SU-DHL-6 (cell line): ENCODE measurements around the gene GNAO1.

Experiments used
- H2AFZ ChIP-seq: fragments of 200-600 bp; sonication (generic); 2 replicates; pipeline ENCODE4 v1.6.1; 2014; ENCODE audit warnings: low read depth, mild to moderate bottlenecking, moderate library complexity, mixed read lengths, antibody characterized with exemption, low read length; ENCODE audit not compliant: severe bottlenecking
- H3F3A ChIP-seq: fragments of 200-600 bp; shearing (Covaris generic); 2 replicates; pipeline ENCODE4 v1.6.0; 2016; ENCODE audit warnings: antibody characterized with exemption, mild to moderate bottlenecking; ENCODE audit not compliant: insufficient read depth
- H3K27ac ChIP-seq: fragments of 200-600 bp; sonication (generic); 2 replicates; pipeline ENCODE4 v1.5.1; 2016; ENCODE audit warnings: low read depth, mild to moderate bottlenecking, low read length, moderate library complexity, mixed read lengths
- H3K27me3 ChIP-seq: fragments of 200-600 bp; sonication (generic), shearing (Covaris generic); 2 replicates; pipeline ENCODE4 v1.6.0; 2014; ENCODE audit warnings: mild to moderate bottlenecking, low read length
- H3K36me3 ChIP-seq: fragments of 200-600 bp; sonication (generic); 2 replicates; pipeline ENCODE4 v1.6.1; 2014; ENCODE audit warnings: mild to moderate bottlenecking, low read length, mixed read lengths
- H3K4me2 ChIP-seq: fragments of 300-600, 200-600 bp; shearing (Covaris generic), sonication (generic); 2 replicates; pipeline ENCODE4 v1.6.0; 2014; ENCODE audit warnings: low read length, low read depth, mild to moderate bottlenecking; ENCODE audit not compliant: poor library complexity, severe bottlenecking
- H3K4me3 ChIP-seq: fragments of 200-600 bp; sonication (generic); 2 replicates; pipeline ENCODE4 v1.5.1; 2014; ENCODE audit warnings: antibody characterized with exemption, low read length, mild to moderate bottlenecking, mixed read lengths; ENCODE audit not compliant: insufficient read depth, poor library complexity, severe bottlenecking
- H3K79me2 ChIP-seq: fragments of 200-600 bp; sonication (generic); 2 replicates; pipeline ENCODE4 v1.6.1; 2014; ENCODE audit warnings: mild to moderate bottlenecking, low read length, moderate library complexity; ENCODE audit not compliant: insufficient read depth
- H3K9ac ChIP-seq: fragments of 200-600 bp; sonication (generic); 2 replicates; pipeline ENCODE4 v1.7.0; 2014; ENCODE audit warnings: mild to moderate bottlenecking, low read length
- H3K9me2 ChIP-seq: fragments of 200-600 bp; sonication (generic); replicated peaks from 2 replicates; pipeline ENCODE4 v1.6.1; 2014; ENCODE audit warnings: low read length; ENCODE audit not compliant: insufficient read depth
- H3K9me3 ChIP-seq: fragments of 200-600 bp; sonication (generic); 2 replicates; pipeline ENCODE4 v1.6.1; 2014; ENCODE audit warnings: low read length, mixed read lengths; ENCODE audit not compliant: insufficient read depth
- H4K20me1 ChIP-seq: fragments of 200-600 bp; sonication (generic); 2 replicates; pipeline ENCODE4 v1.6.1; 2014; ENCODE audit warnings: low read depth, mild to moderate bottlenecking, antibody characterized with exemption, low read length, moderate library complexity, mixed read lengths
- EZH2phosphoT487 ChIP-seq: fragments of 200-600 bp; sonication (generic), shearing (Covaris generic); conservative IDR thresholded peaks from 2 replicates; pipeline ENCODE4 v1.6.1; 2018; ENCODE audit warnings: mild to moderate bottlenecking, antibody characterized with exemption, low read length, moderate library complexity, mixed read lengths
- TF ChIP-seq, protein P1 (sequence below): fragments of 200-600 bp; sonication (generic); IDR thresholded peaks from one replicate; pipeline ENCODE4 v1.5.1; 2017; ENCODE audit warnings: antibody characterized with exemption, mild to moderate bottlenecking, low read length, moderate library complexity; ENCODE audit not compliant: insufficient read depth, poor library complexity, severe bottlenecking

The GNAO1 gene

DNA sequence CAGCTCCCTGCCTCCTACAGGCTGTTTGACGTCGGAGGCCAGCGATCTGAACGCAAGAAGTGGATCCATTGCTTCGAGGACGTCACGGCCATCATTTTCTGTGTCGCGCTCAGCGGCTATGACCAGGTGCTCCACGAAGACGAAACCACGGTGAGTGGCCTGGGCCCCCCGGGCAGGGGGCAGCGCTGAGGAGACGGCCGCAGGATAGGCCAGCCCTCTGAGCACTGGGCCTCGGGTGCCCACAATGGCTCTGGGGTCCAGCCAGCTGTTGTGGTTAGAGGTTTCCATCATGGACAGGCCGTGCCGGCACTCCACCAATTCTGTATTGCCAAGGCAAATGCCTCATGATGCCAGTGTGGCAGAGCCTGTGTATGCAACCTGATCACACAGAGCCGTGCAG is 145.4 kb downstream of the GNAO1 start:
- H2AFZ ChIP-seq: no peak overlapping the region
- H3K4me3 ChIP-seq: no peak overlapping the region
- no peaks in the 10 kb centered on the region for H3K27me3 ChIP-seq
- no peaks in the 10 kb centered on the region for H4K20me1 ChIP-seq
- no peaks in the 10 kb centered on the region for H3K79me2 ChIP-seq
- H3K27ac ChIP-seq: no peak overlapping the region
- no peaks in the 10 kb centered on the region for H3K36me3 ChIP-seq
- no peak for TF ChIP-seq EZH2phosphoT487
- TF ChIP-seq, protein P1, sequence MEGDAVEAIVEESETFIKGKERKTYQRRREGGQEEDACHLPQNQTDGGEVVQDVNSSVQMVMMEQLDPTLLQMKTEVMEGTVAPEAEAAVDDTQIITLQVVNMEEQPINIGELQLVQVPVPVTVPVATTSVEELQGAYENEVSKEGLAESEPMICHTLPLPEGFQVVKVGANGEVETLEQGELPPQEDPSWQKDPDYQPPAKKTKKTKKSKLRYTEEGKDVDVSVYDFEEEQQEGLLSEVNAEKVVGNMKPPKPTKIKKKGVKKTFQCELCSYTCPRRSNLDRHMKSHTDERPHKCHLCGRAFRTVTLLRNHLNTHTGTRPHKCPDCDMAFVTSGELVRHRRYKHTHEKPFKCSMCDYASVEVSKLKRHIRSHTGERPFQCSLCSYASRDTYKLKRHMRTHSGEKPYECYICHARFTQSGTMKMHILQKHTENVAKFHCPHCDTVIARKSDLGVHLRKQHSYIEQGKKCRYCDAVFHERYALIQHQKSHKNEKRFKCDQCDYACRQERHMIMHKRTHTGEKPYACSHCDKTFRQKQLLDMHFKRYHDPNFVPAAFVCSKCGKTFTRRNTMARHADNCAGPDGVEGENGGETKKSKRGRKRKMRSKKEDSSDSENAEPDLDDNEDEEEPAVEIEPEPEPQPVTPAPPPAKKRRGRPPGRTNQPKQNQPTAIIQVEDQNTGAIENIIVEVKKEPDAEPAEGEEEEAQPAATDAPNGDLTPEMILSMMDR: no peak
- H3K9me2 ChIP-seq: no peaks in the 10 kb centered on the region
- H3K9ac ChIP-seq: no peak overlapping the region
- H3K4me2 ChIP-seq: no peak overlapping the region
- no peaks in the 10 kb centered on the region for H3K9me3 ChIP-seq
- no peaks in the 10 kb centered on the region for H3F3A ChIP-seq

DNA sequence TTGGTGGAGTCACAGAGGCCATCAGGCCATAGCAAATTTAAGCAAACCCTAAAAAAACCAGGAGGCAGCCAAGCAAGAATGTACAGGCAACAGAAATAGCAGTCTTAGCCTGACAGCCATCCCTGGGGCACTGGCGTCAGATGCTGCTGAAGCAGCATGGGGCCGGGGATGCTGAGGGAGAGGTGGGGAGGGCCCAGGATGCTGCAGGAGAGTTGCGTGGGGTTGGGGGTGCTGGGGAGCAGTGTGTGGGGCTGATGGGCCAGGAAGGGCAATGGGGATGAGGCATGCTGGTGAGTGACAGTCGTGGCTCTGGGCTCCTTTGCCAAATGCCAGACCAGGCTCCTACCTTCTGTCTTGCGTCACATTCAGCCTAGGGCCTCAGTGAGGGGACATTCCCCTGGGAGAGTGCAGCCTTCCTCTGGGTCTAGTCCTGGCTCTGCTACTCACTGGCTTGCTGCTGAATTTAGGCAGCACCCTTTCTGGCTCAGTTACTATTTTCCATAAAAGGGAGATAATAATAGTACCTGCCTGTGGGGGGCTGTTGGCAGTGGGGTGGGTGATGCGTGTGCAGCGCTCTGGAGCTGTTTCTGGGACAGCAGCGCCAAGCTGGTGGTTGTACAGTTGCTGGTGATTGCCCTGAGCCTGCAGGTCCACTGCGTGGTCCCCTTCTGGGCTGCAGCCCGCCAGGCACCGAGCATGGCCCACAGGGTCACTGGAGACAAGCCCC is 146.0 kb downstream of the GNAO1 start:
- Histone ChIP-seq H3K4me2 (no peak overlapping the region), H3K9ac (no peak overlapping the region), H3K9me2 (no peaks in the 10 kb centered on the region), H2AFZ (no peak overlapping the region), H3K9me3 (no peaks in the 10 kb centered on the region), H3K36me3 (no peaks in the 10 kb centered on the region), H3K4me3 (no peak overlapping the region), H3K79me2 (no peaks in the 10 kb centered on the region), H3K27me3 (no peaks in the 10 kb centered on the region), H3F3A (no peaks in the 10 kb centered on the region), H3K27ac (no peak overlapping the region), H4K20me1 (no peaks in the 10 kb centered on the region)
- TF ChIP-seq, protein P1: no peak
- no peak for TF ChIP-seq EZH2phosphoT487

DNA sequence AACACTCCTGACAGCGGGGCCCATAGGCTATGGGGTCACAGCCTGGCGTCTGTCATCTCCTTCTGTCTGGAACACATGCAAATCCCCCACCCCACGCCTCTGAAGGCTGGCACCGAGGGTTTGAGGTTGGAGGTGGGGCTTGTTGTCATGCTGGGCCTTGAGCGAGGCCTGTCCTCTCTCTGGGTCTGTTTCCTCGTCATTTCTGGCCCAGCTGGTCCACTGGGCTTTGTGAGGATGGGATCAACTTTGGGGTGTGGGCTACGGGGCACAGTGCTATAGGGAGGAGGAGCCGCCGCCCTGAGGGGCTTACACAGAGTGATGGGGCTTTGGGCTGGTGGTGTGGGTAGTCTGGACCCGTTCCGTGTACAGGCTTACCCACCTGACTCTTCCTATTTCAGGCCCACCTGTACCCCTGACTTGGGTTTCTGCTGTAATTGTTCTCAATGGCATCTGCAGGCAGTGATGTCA is 146.6 kb downstream of the GNAO1 start:
- no peaks in the 10 kb centered on the region for H3K9me2 ChIP-seq
- no peaks in the 10 kb centered on the region for H3F3A ChIP-seq
- no peaks in the 10 kb centered on the region for H3K79me2 ChIP-seq
- no peak overlapping the region for H3K27ac ChIP-seq
- H3K36me3 ChIP-seq: no peaks in the 10 kb centered on the region
- no peak overlapping the region for H3K4me3 ChIP-seq
- H2AFZ ChIP-seq: no peak overlapping the region
- H3K9me3 ChIP-seq: no peaks in the 10 kb centered on the region
- H3K9ac ChIP-seq: no peak overlapping the region
- H3K4me2 ChIP-seq: no peak overlapping the region
- H4K20me1 ChIP-seq: no peaks in the 10 kb centered on the region
- H3K27me3 ChIP-seq: no peaks in the 10 kb centered on the region
- TF ChIP-seq EZH2phosphoT487: no peak

GRCh38 chr16:56338566-56339318 is 147.5 kb downstream of the GNAO1 start:
- no peaks in the 10 kb centered on the region for H4K20me1 ChIP-seq
- TF ChIP-seq, protein P1: no peak
- TF ChIP-seq EZH2phosphoT487: no peak
- H3F3A ChIP-seq: no peaks in the 10 kb centered on the region
- no peaks in the 10 kb centered on the region for H3K9me3 ChIP-seq
- no peaks in the 10 kb centered on the region for H3K79me2 ChIP-seq
- H3K36me3 ChIP-seq: no peaks in the 10 kb centered on the region
- no peaks in the 10 kb centered on the region for H3K27me3 ChIP-seq
- no peaks in the 10 kb centered on the region for H3K9me2 ChIP-seq
- no peak overlapping the region for H3K4me3 ChIP-seq
- no peak overlapping the region for H3K4me2 ChIP-seq
- H3K27ac ChIP-seq: no peak overlapping the region
- no peak overlapping the region for H2AFZ ChIP-seq
- no peak overlapping the region for H3K9ac ChIP-seq
